Astrocyte of the cerebellum (primary cell): Measurements from ENCODE around the gene NXT1.

Experiments
- DNase-seq: peaks from one replicate; pipeline ENCODE4 v3.0.0-alpha.2; 2011; ENCODE audit warnings: low read depth
- H3K4me3 ChIP-seq: 2 replicates; pipeline ENCODE4 v1.5.1; 2011; ENCODE audit warnings: mild to moderate bottlenecking, low read depth, low read length, moderate library complexity
- in situ Hi-C: cut with HindIII; loops from 2 replicates; pipeline ENCODE4 v1.10.0; 2017; ENCODE audit warnings: low sequenced_read_pairs
- TF ChIP-seq, protein P1 (sequence below): IDR thresholded peaks from 2 replicates; pipeline ENCODE4 v1.5.1; 2012; ENCODE audit warnings: low read length, low read depth, moderate library complexity, mild to moderate bottlenecking; ENCODE audit errors: missing control alignments

Gene NXT1

DNA sequence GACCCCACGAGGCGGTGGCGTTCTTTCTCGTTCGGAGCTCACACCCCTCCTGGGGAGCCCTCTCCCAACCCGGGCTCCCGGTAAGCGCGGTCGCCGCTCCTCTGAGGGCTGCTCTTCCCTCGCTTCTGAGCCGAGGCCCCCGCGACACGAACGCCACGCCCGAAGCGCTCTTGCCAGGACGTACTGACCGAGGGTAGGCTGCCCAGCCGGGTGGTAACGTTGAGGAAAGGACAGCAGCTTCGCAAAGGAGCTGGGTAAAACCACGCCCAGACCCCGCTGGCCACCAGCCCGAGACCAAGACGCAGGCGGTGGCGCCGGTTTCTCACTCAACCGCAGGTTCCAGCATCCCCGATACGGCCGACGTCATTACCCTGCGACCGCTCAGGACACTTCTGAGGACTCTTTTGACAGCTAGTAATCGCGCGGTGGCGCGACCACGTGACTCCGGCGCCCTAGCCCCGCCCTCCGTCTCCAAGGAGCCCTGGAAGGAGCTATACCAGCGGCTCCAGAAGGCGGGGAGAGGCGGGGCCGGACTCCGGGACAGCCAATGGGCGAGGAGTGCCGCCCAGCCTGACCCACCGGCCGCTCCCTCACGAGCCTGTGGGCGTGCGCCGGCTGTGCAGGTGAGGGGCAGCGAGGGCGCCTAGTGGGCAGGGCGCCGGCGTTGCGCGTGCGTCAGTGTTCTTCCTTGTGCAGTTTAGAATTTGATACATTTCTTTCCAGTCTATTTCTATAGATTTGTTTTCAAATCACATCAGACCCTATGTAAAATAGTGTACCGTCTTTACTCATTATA lies 7.4 kb downstream of the NXT1 start:
- peak; percentile 99 for DNase-seq
- in situ Hi-C loops = no loop called here
- TF ChIP-seq, protein P1, sequence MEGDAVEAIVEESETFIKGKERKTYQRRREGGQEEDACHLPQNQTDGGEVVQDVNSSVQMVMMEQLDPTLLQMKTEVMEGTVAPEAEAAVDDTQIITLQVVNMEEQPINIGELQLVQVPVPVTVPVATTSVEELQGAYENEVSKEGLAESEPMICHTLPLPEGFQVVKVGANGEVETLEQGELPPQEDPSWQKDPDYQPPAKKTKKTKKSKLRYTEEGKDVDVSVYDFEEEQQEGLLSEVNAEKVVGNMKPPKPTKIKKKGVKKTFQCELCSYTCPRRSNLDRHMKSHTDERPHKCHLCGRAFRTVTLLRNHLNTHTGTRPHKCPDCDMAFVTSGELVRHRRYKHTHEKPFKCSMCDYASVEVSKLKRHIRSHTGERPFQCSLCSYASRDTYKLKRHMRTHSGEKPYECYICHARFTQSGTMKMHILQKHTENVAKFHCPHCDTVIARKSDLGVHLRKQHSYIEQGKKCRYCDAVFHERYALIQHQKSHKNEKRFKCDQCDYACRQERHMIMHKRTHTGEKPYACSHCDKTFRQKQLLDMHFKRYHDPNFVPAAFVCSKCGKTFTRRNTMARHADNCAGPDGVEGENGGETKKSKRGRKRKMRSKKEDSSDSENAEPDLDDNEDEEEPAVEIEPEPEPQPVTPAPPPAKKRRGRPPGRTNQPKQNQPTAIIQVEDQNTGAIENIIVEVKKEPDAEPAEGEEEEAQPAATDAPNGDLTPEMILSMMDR = no peak
- peak overlapping the region; percentile 54 for H3K4me3 ChIP-seq

GRCh38 chr20:23358563-23358906 lies 7.9 kb downstream of the NXT1 start:
- TF ChIP-seq, protein P1 = no peak
- in situ Hi-C loops = no loop called here
- DNase-seq = no peak
- H3K4me3 ChIP-seq = peak overlapping the region; percentile 54

DNA sequence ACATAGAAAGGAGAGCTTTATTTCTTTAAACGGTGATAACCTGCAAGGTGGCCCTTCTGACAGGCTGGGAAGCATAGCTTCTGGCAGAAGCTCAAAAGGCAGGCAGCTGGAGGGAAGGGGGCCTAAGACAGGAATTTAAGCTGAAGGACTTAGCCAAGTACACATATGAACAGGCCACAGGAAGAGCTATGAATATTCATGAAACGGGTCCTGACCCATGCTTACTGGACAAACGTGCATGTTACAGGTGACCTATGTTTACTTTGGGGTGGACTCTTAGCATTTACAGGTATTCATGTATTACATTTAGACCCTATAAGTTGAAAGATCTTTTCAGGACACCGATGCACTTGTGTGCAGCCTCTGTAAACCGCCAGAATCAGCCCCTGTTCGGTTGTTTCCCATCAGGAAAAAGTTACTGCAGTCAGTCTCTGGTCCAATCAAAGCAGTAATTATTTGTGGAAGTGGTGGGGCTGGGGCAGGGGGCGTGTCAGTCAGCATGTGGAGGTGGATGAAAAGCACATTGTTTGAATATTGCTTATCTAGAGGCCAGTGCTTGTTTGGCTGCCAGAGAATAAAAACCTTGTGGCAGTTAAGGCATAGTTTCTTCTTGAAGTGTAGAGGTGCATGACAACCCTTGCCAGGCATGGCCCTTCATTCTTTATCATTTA lies 8.5 kb downstream of the NXT1 start:
- DNase-seq = no peak
- TF ChIP-seq, protein P1 = no peak
- in situ Hi-C loops = no loop called here
- no peak overlapping the region for H3K4me3 ChIP-seq

GRCh38 chr20:23360531-23360930 lies 9.9 kb downstream of the NXT1 start:
- H3K4me3 ChIP-seq = no peak overlapping the region
- TF ChIP-seq, protein P1 = no peak
- DNase-seq = no peak
- in situ Hi-C loops = no loop called here

GRCh38 chr20:23361119-23361475 lies 10.5 kb downstream of the NXT1 start:
- DNase-seq = no peak
- TF ChIP-seq, protein P1 = no peak
- peak overlapping the region; percentile 67 for H3K4me3 ChIP-seq
- in situ Hi-C loops = no loop called here

- peak; percentile 94 for DNase-seq
- peak within 1 kb of the TSS; percentile 80 for H3K4me3 ChIP-seq
- in situ Hi-C loops = no loop called here
- TF ChIP-seq, protein P1 = no peak
Measured at GRCh38 chr20:23361476-23362391, 11.1 kb downstream of the NXT1 start, which contains the start of gene GZF1. TSS of gene GZF1 (plus strand) at chr20:23362182. CDS start at chr20:23364384, 2,202 bp downstream.
